ENCODE measurements around the gene VAMP4.

DNA sequence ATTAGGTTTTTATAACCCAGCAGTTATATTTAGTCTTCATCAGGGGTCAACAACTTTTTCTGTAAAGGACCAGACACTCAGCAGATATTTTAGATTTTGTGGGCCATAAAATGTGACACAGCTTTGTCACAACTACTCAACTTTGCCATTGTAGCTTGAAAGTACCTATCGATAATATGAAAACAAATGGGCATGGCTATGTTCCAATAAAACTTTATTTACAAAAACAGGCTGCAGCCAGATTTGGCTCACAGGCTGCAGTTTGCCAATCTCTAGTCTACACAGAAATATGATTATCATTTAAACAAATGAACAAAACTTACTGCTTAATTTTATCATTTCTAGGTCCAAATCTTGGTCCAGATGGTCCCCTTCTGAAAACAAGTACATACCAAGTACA is 23.0 kb downstream of the VAMP4 start:
- TF ChIP-seq, protein P1, sequence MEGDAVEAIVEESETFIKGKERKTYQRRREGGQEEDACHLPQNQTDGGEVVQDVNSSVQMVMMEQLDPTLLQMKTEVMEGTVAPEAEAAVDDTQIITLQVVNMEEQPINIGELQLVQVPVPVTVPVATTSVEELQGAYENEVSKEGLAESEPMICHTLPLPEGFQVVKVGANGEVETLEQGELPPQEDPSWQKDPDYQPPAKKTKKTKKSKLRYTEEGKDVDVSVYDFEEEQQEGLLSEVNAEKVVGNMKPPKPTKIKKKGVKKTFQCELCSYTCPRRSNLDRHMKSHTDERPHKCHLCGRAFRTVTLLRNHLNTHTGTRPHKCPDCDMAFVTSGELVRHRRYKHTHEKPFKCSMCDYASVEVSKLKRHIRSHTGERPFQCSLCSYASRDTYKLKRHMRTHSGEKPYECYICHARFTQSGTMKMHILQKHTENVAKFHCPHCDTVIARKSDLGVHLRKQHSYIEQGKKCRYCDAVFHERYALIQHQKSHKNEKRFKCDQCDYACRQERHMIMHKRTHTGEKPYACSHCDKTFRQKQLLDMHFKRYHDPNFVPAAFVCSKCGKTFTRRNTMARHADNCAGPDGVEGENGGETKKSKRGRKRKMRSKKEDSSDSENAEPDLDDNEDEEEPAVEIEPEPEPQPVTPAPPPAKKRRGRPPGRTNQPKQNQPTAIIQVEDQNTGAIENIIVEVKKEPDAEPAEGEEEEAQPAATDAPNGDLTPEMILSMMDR (conservative IDR thresholded peaks at IDR 0.05 in 1 of 2, IDR thresholded peaks at IDR 0.05 in 1 of 2; ENCODE audit: extremely low read depth in 1 of 2, insufficient read depth in 1 of 2, low read depth in 1 of 2, low read length in 2 of 2): no peak
- no peak for TF ChIP-seq EZH2 (IDR thresholded peaks at IDR 0.05; ENCODE audit: borderline replicate concordance, low read length)
